Naive B cell (primary cell): Measurements from ENCODE around the gene FAM24A. TPM values are rescaled to one million over a fixed set of nuclear protein-coding genes. Genes with fewer than 3 reads are reported as not detected.

Experiments used
- ATAC-seq, 2 donors: fragments of 150-1000 bp; cut with Tn5 transposase; 2 replicates each; pipeline ENCODE4 v1.10.0; 2021; ENCODE audit warnings: low read depth in 2 of 2, mild to moderate bottlenecking in 2 of 2, moderate library complexity in 2 of 2
- DNase-seq: peaks from one replicate; pipeline ENCODE4 v3.0.0; 2022
- H3K27ac Mint-ChIP-seq, 6 donors: one replicate each; pipeline ENCODE4 v1.8.0; 2020 to 2022; ENCODE audit warnings: mild to moderate bottlenecking in 6 of 6, mixed read lengths in 6 of 6, moderate library complexity in 5 of 6, inconsistent platforms in 2 of 6
- H3K27me3 Mint-ChIP-seq, 3 donors: one replicate each; pipeline ENCODE4 v1.8.0; 2021 to 2022; ENCODE audit warnings: mixed read lengths in 3 of 3, mild to moderate bottlenecking in 1 of 3
- H3K36me3 Mint-ChIP-seq, 2 donors: one replicate each; pipeline ENCODE4 v1.8.0; 2020 to 2022; ENCODE audit warnings: mixed read lengths in 2 of 2, inconsistent platforms in 1 of 2, mild to moderate bottlenecking in 1 of 2
- H3K4me1 Mint-ChIP-seq, 3 donors: one replicate each; pipeline ENCODE4 v1.8.0; 2020 to 2022; ENCODE audit warnings: mixed read lengths in 3 of 3, inconsistent platforms in 1 of 3, mild to moderate bottlenecking in 1 of 3, moderate library complexity in 1 of 3
- H3K4me3 Mint-ChIP-seq, 8 donors: one replicate each; pipeline ENCODE4 v1.8.0; 2020 to 2022; ENCODE audit warnings: mild to moderate bottlenecking in 8 of 8, mixed read lengths in 8 of 8, moderate library complexity in 8 of 8, inconsistent platforms in 2 of 8
- H3K9me3 Mint-ChIP-seq, 7 donors: one replicate each; pipeline ENCODE4 v1.8.0; 2020 to 2022; ENCODE audit warnings: mixed read lengths in 7 of 7, mild to moderate bottlenecking in 5 of 7, inconsistent platforms in 2 of 7, moderate library complexity in 1 of 7
- polyA plus RNA-seq, 6 donors: library from polyadenylated mRNA; unstranded; fragments of 300-500 nt; fragmentation: Illumina TruSeq; gene quantifications; one replicate each; pipeline ENCODE4 v1.2.3, GENCODE V29; 2021; ENCODE audit warnings: low read depth in 6 of 6

The FAM24A gene
- polyA plus RNA-seq, 6 donors from 2014 or later, result not detected

- Mint-ChIP-seq H3K4me1 (peaks cover 18 to 28% (median 24%) of the 10 kb centered on the region in 3 donors), H3K27me3 (peaks cover 0 to 15% (median 5%) of the 10 kb centered on the region in 3 donors), H3K9me3 (peaks cover 0 to 6% (median 4%) of the 10 kb centered on the region in 7 donors), H3K4me3 (peak within 1 kb of the TSS; percentile 86 to 97 (median 94)), H3K27ac (peak within 1 kb of the TSS; percentile 76 to 95 (median 88)), H3K36me3 (peaks cover 7% of the 10 kb centered on the region in 2 donors)
- ATAC-seq, result peak; percentile 95 to 97
- DNase-seq, result peak; percentile 96
Measured at GRCh38 chr10:122953902-122954730, 43.7 kb downstream of the FAM24A start, which contains the start of gene C10orf88. Gene C10orf88, minus strand, starts transcription at chr10:122954227. Its CDS starts 49 bp downstream, at chr10:122954178.

DNA sequence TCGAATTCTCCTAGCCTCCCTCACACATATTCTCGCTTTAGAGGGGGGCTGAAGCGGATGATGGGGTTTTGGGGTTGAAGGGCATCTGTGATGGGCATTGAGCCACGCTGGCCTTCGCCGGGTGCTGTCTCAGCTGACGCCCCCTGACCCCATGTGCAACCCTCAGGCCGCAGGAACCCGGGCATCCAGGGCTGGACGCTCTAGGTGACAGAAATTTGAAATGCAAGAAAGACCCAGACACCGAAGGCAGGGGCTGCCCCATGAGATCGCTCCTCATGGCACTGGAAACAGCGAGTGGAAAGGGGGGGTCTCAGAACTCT is 44.3 kb downstream of the FAM24A start:
- peaks cover 15 to 28% (median 24%) of the 10 kb centered on the region in 3 donors for H3K4me1 Mint-ChIP-seq
- peaks cover under 1 to 15% (median 6%) of the 10 kb centered on the region in 3 donors for H3K27me3 Mint-ChIP-seq
- H3K27ac Mint-ChIP-seq, result peak overlapping the region in 3 of 6 donors; percentile 87 to 95 (median 91)
- H3K4me3 Mint-ChIP-seq, result peak overlapping the region; percentile 41 to 97 (median 94)
- DNase-seq, result no peak
- ATAC-seq, result no peak
- H3K9me3 Mint-ChIP-seq, result peaks cover 0 to 6% (median 4%) of the 10 kb centered on the region in 7 donors
- H3K36me3 Mint-ChIP-seq, result peaks cover under 1 to 7% of the 10 kb centered on the region in 2 donors

DNA sequence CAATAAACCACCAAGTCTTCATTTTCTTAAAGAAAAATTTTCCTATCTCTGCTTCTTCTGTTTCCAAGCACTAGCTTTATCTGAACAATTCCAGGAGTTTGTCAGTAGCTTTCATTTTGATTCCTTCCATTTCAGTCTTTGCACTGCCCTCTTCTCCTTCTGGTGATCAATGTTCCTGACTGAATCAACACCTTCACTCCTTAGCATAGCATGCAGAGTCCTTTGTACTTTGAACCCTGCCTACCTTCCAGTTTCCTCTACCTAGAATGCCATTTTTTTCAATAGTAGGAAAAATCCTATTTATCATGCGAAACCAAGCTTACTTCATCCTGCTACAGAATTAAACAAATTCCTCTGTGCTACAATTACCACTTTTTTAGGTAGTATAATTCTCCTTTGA is 45.5 kb downstream of the FAM24A start:
- Mint-ChIP-seq H3K27ac (no peak overlapping the region), H3K9me3 (peaks cover 0 to 6% (median 4%) of the 10 kb centered on the region in 7 donors), H3K4me1 (peaks cover 12 to 22% (median 22%) of the 10 kb centered on the region in 3 donors), H3K27me3 (peaks cover 8 to 18% (median 15%) of the 10 kb centered on the region in 3 donors), H3K4me3 (peak overlapping the region in 1 of 8 donors; percentile 41), H3K36me3 (peaks cover 0 to 7% of the 10 kb centered on the region in 2 donors)
- ATAC-seq (no peak), DNase-seq (no peak)

GRCh38 chr10:122957474-122957873 is 47.1 kb downstream of the FAM24A start:
- peaks cover 0 to 14% of the 10 kb centered on the region in 2 donors for H3K36me3 Mint-ChIP-seq
- H3K27me3 Mint-ChIP-seq, result peaks cover 16 to 26% (median 18%) of the 10 kb centered on the region in 3 donors
- no peak overlapping the region for H3K27ac Mint-ChIP-seq
- DNase-seq (no peak), ATAC-seq (no peak)
- H3K9me3 Mint-ChIP-seq, result peaks cover 0 to 6% (median 4%) of the 10 kb centered on the region in 7 donors
- peak overlapping the region in 1 of 8 donors; percentile 34 for H3K4me3 Mint-ChIP-seq
- peaks cover 12 to 21% (median 20%) of the 10 kb centered on the region in 3 donors for H3K4me1 Mint-ChIP-seq

GRCh38 chr10:122962405-122962804 is 52.0 kb downstream of the FAM24A start:
- DNase-seq (no peak), ATAC-seq (no peak)
- Mint-ChIP-seq H3K27me3 (peaks cover 27 to 47% (median 43%) of the 10 kb centered on the region in 3 donors), H3K4me3 (no peak overlapping the region), H3K36me3 (peaks cover 17 to 30% of the 10 kb centered on the region in 2 donors), H3K4me1 (no peaks in the 10 kb centered on the region), H3K27ac (no peak overlapping the region), H3K9me3 (peaks cover 10 to 38% (median 22%) of the 10 kb centered on the region in 7 donors)

Other genes with a start within 250 kb of the FAM24A start
- gene C10orf120, start 210.8 kb upstream of the FAM24A start, polyA plus RNA-seq, result not detected
- 1 to 10 TPM in 3 of 6 donors, under 1 TPM in 2, not detected in 1; 0.29 to 1.7 (median 1.2) TPM for gene CUZD1, start 64.8 kb upstream of the FAM24A start, polyA plus RNA-seq
- gene FAM24B, start 31.0 kb upstream of the FAM24A start, polyA plus RNA-seq, result 10 to 100 TPM in 4 of 6 donors, 1 to 10 TPM in 2; 5.0 to 14.0 (median 11.5) TPM
- gene C10orf88, start 43.6 kb downstream of the FAM24A start, polyA plus RNA-seq, result 10 to 100 TPM in 1 of 6 donors, 1 to 10 TPM in 5; 3.4 to 12.5 (median 7.6) TPM
- 1 to 10 TPM; 3.5 to 7.8 (median 6.7) TPM for gene PSTK, start 69.8 kb downstream of the FAM24A start, polyA plus RNA-seq
- gene IKZF5, start 98.2 kb downstream of the FAM24A start, polyA plus RNA-seq, result 10 to 100 TPM; 12.1 to 18.7 (median 16.0) TPM
- 10 to 100 TPM; 18.4 to 28.6 (median 25.1) TPM for gene ACADSB, start 98.4 kb downstream of the FAM24A start, polyA plus RNA-seq
- not detected for gene HMX3, start 225.4 kb downstream of the FAM24A start, polyA plus RNA-seq
- gene HMX2, start 237.5 kb downstream of the FAM24A start, polyA plus RNA-seq, result not detected
- 100 to 1,000 TPM; 135 to 244 (median 163) TPM for gene BUB3, start 243.8 kb downstream of the FAM24A start, polyA plus RNA-seq